GM18517 (cell line): ENCODE measurements around the gene SHROOM2.

ENCODE experiments used
- ATAC-seq: cut with Tn5 transposase; IDR thresholded peaks from one replicate; pipeline ENCODE4 v1.9.1; 2021; ENCODE audit warnings: mild to moderate bottlenecking, moderate library complexity; ENCODE audit not compliant: unreplicated experiment

The SHROOM2 gene

DNA sequence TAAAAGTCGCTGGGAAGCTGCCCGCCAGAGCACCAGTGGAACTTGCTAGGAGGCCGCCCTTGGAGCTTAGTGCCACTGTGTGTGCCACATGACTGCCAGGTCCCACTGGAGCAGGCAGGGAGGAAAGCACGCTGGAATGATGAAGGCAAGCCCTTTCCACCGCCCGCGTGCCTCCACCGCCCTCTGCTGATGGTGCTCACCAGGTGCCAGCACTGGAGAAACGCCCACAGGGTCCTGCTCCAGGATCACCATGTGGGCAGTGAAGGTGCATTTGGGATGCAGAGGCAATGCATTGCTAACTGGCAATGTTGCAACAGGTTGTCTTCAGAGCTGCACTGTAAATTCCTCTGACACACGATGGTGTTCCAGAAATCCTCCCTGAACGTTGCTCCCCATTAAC, 76.3 kb downstream of the SHROOM2 start:
- no peak for ATAC-seq

DNA sequence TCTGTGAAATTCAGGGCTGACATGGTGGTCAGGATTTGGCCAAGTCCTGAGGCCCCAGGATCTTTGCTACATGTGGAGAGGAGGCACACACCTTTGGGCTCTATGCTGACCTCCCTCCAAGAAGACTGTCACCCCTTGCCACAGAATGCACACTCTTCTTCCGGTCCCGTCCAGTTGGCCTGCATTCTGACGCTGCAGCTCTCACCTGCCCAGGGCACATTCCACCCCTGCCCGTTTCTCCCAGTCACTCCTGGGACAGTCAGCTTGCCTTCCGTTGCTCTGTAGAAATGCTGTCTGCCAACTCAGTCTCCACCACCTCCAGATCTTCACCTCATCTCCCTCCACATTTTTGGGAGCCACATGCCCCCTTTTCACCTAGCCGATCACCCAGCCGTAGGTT, 76.7 kb downstream of the SHROOM2 start:
- ATAC-seq = no peak

DNA sequence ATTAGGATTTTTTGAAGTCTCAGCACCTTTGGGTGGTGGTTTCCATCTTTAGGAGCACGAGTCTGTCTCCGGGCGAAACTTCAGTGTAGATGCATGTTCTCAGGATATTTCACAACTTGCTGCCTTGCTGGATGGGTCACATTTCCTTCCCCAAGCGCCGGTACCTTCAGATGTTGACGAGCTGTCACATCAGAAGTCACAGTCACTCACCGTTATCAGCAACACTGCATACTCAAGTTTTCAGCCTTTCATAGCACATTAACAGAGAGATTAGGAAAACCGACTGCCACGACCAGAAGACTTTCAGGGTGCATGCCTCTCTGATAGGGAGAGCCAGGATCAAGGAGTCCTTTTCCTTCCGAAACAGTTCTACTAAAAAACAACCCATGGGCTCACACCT, 77.8 kb downstream of the SHROOM2 start:
- ATAC-seq = no peak

DNA sequence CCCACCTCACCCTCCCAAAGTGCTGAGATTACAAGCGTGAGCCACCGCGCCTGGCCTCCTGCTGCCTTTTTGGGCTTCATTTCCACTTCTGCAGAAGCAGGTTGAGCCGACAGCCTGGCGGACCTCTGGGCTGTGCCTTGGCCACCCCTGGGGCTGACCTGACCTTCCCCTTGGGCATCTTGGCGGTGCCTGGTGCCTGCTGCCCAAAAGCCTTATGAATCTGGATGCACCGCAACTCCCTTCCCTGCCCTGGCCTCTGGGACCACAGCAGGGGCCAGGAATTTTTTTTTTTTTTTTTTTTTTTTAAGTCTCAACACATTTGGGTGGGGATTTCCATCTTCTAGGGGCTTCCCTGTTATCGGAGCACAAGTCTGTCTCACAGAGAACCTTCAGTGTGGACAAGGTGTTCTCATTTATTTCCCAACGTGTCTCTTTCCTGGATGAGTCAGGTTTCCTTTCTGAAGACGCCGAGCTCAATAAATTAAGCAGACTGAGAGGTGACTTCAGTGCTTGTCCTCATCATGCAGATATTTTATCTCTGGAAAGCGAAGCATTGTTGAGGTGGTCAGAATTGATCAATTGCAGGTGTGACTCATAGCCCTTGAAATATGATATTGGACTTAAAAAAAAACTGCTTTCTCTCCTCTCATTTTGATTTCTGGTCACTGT, 79.7 kb downstream of the SHROOM2 start:
- ATAC-seq = no peak

- ATAC-seq = no peak
Observed at GRCh38 chrX:9866633-9867032, 80.4 kb downstream of the SHROOM2 start.

DNA sequence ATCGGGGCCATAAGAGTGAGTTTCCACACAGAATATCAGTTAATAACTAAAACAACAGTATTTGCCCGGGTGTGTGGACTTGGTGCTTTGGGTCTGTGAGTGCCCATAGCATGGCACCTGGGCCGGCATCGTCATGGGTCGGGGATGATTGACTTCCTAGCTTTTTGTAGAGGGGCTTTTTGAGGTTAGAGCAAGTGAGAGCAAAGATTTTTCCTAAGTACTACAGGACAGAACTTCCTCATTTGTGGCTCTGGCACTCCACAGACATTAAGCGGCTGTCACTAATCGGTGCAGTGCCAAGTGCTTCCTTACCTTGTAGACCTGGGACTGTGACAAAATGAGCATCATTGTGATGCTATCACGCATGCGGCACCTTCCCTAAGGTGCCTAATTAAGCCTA, 81.0 kb downstream of the SHROOM2 start:
- no peak for ATAC-seq

GRCh38 chrX:9867753-9868152, 81.5 kb downstream of the SHROOM2 start:
- ATAC-seq = no peak

DNA sequence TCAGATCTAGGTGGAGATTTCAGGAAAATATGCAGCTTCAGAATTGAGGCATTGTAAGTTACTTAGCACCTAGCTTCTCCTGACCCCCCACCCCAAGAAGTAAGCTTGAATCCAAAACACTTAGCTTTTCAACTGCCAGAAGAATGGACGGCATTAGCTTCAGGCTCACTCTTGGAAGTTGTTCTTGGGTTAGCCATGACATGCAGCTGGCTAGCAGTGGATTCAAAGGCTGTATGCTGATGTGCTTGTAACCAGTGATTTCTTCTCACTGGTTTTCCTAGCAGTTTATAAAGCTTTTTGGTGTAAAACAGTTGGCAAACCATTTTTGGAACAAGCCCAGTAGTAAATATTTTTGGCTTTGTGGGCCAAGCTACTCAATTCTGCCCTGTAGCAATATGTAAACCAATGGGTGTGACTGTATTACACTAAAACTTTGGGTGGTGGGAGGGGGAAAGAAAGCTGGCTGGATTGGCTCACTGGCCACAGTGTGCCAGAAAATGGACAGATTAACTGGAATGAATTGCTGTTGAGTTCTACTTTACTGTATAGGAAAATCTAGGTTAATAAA, 85.6 kb downstream of the SHROOM2 start:
- no peak for ATAC-seq

DNA sequence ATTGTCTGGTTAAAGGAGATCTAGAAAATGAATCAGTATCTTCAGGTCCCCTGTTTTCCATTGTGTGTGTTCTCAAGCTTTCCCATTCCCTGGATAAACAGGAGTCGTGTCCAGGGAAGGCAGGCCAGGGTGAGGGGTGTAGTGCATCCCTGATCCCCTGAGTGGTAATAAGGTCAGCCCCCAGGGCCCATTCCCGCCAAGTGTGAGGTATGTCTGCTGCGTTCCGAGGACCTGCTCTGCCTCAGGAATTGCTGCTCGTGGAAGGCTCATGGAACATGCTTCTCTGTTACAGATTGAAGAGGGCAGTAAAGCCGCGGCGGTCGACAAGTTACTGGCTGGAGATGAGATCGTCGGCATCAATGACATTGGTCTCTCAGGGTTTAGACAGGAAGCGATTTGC, 87.1 kb downstream of the SHROOM2 start:
- no peak for ATAC-seq

GRCh38 chrX:9873952-9874351, 87.7 kb downstream of the SHROOM2 start:
- ATAC-seq = peak; percentile 86

- ATAC-seq = no peak
Observed at GRCh38 chrX:9874483-9874882, 88.3 kb downstream of the SHROOM2 start.

- no peak for ATAC-seq
Observed at GRCh38 chrX:9875801-9876200, 89.6 kb downstream of the SHROOM2 start.

DNA sequence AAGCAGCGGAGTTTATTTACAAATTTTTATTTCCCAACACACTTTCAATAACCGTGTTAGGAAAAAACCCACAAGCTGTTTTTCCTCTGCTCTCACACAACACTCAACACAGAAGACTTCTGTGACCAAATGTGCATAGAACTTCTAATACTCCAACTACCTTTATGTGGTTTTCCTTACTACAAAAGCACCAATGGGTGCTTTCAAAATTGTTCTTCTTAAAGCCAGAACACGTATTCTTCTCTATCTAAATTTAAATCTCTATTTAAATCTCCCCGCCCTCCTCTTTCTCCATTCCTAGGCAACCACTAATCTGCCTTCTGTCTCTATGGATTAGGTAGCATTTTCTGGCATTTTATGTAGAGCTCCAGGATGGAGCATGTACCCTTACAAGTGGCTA, 90.0 kb downstream of the SHROOM2 start:
- ATAC-seq = no peak

- ATAC-seq = no peak
Observed at GRCh38 chrX:9878146-9878820, 92.1 kb downstream of the SHROOM2 start.

DNA sequence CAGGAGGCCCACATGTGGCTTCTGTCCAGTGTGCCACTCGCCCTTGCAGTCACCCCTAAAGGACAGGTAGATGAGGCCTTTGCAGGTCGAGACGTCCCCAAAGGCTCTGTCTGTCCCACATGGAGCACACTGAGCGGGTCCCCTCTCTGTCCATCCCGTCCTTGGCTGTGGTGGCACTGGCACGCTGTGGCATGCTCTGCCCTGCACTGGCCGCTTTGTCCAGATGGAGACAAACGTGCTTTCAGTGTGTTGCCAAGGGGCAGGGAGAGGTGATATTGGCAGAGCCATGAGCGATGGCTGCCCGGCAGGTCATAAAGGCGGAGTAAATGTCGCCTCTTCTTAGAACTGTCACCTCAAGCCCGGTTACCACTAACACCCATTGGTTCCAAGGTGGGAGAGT, 94.0 kb downstream of the SHROOM2 start:
- ATAC-seq = no peak

DNA sequence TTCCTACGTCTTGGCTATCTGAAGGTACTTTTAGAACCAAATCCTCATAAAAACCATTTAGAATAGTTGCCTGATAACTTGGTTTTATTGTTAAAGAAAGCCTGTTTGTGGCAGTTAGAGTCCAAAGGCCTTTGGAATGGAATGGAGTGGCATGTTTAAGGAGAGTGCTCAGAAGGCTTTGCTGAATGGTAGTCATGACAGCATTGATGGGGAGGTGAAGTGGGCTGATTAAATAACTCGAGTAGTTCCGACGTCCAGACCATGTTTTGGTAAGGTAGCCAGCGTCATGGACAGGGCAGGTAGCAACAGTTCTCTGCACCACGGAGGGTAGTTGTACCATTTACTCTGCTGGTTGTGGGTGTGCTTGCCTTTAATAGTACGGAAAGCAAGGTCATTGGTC, 94.6 kb downstream of the SHROOM2 start:
- no peak for ATAC-seq

- ATAC-seq = no peak
Observed at GRCh38 chrX:9882669-9883446, 96.6 kb downstream of the SHROOM2 start.

DNA sequence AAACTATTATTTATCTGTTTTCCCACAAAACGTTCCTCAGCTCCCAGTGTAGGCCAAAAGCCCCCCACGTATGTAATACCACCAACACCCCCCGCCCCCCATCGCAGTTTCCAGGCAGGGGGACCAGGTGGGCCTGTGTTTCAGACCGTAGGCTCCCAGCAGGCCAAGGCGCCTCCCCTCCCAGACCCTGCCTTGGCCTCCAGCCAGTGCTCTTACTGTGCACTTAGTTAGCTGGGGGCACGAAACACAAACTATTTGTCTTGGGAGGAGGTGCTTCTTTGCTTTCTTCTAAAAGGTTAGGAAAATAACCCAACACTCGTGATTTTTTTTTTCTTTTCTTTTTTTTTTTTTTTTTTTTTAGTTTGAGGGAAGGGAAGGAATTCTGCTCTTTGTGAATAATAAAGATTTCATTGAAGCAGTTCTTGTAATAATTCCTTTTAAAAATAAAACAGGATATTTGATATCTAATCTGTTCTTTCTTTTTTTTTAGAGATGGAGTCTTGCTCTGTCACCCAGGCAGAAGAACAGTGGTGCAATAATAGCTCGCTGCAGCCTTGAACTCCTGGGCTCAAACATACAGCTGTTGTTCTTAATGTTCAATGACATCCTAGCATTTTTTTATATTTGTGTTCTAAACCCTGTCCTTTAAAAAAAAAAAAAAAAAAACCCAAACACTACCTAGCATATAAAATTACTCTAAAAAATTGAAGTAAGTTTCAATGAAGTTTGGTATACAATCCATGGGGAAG, 98.0 kb downstream of the SHROOM2 start:
- ATAC-seq = no peak

- ATAC-seq = no peak
Observed at GRCh38 chrX:9885150-9885549, 98.9 kb downstream of the SHROOM2 start.

DNA sequence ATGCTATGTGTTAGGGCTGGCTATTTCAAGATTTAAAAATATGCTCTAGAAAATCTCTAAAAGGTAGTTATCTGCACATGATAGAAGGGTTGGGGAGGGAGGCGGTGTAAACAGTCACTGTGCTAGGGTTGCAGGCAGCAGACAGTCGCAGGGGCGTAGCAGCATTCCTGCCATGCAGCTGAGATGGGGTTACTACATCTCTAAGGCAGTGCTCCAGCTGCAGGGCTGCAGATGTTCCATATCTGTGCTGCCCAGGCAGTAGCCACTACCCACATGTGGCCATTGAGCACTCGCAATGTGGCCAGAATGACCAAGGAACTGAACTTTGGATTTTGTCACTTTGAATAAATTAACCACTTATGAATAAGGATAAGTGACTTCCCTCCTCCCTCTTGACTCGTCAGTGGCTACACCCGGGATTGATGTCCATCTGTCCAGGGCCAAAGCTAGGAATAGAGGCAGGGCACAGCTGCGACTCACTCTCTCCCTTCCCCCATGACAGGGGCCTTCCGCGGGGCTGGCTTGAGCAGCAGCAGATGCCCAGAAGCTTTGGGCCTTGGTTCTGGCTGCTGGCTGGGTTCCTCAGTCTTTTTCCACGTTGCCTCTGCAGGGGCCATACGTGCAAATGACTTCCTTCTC, 101.5 kb downstream of the SHROOM2 start:
- no peak for ATAC-seq
